Stimulated activated naive B cell treated with anti-CD40 and anti-IgM and Interleukin-4, amounts not matched to agents 10 μg/mL and 1 μg/mL and 100 μg/mL, for 72 hours (primary cell): Measurements from ENCODE around the gene ACTRT2.

ENCODE experiments used
- ATAC-seq, 2 donors: fragments of 150-1000 bp; cut with Tn5 transposase; replicated peaks; 2 replicates each; pipeline ENCODE4 v1.10.0; 2021; ENCODE audit warnings: moderate library complexity in 1 of 2
- DNase-seq: peaks from one replicate; pipeline ENCODE4 v3.0.0; 2021
- H3K27ac Mint-ChIP-seq: one replicate; pipeline ENCODE4 v1.8.0; 2022; ENCODE audit warnings: mild to moderate bottlenecking, mixed read lengths
- H3K27me3 Mint-ChIP-seq, 2 donors: one replicate each; pipeline ENCODE4 v1.8.0; 2022; ENCODE audit warnings: mixed read lengths in 2 of 2
- H3K36me3 Mint-ChIP-seq, 2 donors: one replicate each; pipeline ENCODE4 v1.8.0; 2022; ENCODE audit warnings: mixed read lengths in 2 of 2, mild to moderate bottlenecking in 1 of 2
- H3K4me1 Mint-ChIP-seq, 2 donors: one replicate each; pipeline ENCODE4 v1.8.0; 2022; ENCODE audit warnings: mixed read lengths in 2 of 2, mild to moderate bottlenecking in 1 of 2
- H3K4me3 Mint-ChIP-seq, 2 donors: one replicate each; pipeline ENCODE4 v1.8.0; 2022; ENCODE audit warnings: mild to moderate bottlenecking in 2 of 2, mixed read lengths in 2 of 2, moderate library complexity in 1 of 2
- H3K9me3 Mint-ChIP-seq, 2 donors: one replicate each; pipeline ENCODE4 v1.8.0; 2022; ENCODE audit warnings: mixed read lengths in 2 of 2, mild to moderate bottlenecking in 1 of 2

ACTRT2 gene

DNA sequence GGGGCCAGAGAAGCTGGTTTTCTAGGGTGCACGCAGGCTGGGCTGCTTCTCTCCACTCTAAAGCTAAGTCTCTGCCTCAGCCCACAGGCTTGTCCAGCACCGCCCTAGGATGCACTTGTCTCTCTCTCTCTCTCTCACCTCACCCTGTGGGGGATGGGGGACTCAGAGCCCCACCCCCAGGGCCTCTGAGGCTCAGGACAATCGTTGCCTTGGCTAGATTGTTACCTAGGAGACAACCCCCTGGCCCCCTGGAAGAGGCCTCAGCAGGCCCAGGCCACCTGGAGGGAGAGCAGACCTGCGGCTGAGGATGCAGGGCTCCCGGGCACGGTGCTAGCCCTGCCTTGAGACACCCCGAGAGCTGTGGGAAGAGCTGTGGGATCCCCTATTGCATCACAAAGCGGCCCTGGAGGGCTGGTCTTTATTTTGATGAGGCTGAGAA, at the start of gene ACTRT2:
Gene ACTRT2 (plus strand): TSS at position 235 of the 439 bp plus-strand sequence. CDS start 220 bp downstream, outside the sequence.
- no peaks in the 10 kb centered on the region for H3K4me1 Mint-ChIP-seq
- no peaks in the 10 kb centered on the region for H3K36me3 Mint-ChIP-seq

DNA sequence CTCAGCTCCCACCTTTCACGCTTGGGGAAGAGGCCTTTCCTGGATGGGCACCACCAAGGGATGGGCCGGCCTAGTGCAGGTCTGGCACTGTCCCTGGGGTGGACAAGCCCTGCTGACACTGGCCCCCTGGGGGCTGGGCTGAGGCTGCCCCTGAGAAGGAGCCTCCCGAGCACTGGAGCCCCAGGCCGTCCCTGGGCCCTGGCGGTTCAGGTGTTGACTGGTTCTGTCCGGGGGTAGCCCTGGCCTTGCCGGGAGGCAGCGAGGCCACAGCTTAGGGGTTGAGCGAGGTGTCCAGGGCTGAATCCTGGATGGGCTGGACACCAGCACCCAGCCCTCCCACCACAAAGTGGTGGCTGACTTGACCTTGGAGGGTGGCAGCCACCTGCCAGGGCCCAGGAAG, 49.7 kb upstream of the ACTRT2 start:
- Mint-ChIP-seq H3K9me3 (no peaks in the 10 kb centered on the region), H3K27me3 (peaks cover 12 to 32% of the 10 kb centered on the region in 2 donors), H3K27ac (no peak overlapping the region), H3K4me3 (no peak overlapping the region), H3K4me1 (peaks cover 3 to 13% of the 10 kb centered on the region in 2 donors), H3K36me3 (no peaks in the 10 kb centered on the region)
- ATAC-seq: no peak
- no peak for DNase-seq

More for the DNA sequence above, at the start of gene ACTRT2:
- Mint-ChIP-seq H3K27me3 (no peaks in the 10 kb centered on the region), H3K27ac (no peak within 1 kb of the TSS), H3K9me3 (no peaks in the 10 kb centered on the region), H3K4me3 (no peak within 1 kb of the TSS)
- DNase-seq: no peak
- ATAC-seq: no peak

- Mint-ChIP-seq H3K4me3 (no peak overlapping the region), H3K27me3 (peaks cover 12 to 32% of the 10 kb centered on the region in 2 donors)
Observed at GRCh38 chr1:2972011-2972878, 49.0 kb upstream of the ACTRT2 start.

GRCh38 chr1:2972879-2973575, 48.2 kb upstream of the ACTRT2 start:
- Mint-ChIP-seq H3K4me3 (no peak overlapping the region), H3K4me1 (peaks cover 3 to 13% of the 10 kb centered on the region in 2 donors), H3K27me3 (peaks cover 12 to 32% of the 10 kb centered on the region in 2 donors), H3K36me3 (no peaks in the 10 kb centered on the region), H3K9me3 (no peaks in the 10 kb centered on the region), H3K27ac (no peak overlapping the region)
- peak in 1 of 2 donors; percentile 10 for ATAC-seq
- DNase-seq: no peak

More at GRCh38 chr1:2972011-2972878, 49.0 kb upstream of the ACTRT2 start:
- H3K9me3 Mint-ChIP-seq: no peaks in the 10 kb centered on the region
- H3K27ac Mint-ChIP-seq: no peak overlapping the region
- no peak for ATAC-seq
- no peaks in the 10 kb centered on the region for H3K36me3 Mint-ChIP-seq
- H3K4me1 Mint-ChIP-seq: peaks cover 3 to 13% of the 10 kb centered on the region in 2 donors
- no peak for DNase-seq

GRCh38 chr1:2973601-2974593, 47.4 kb upstream of the ACTRT2 start:
- H3K27ac Mint-ChIP-seq: no peak overlapping the region
- peaks cover 3 to 13% of the 10 kb centered on the region in 2 donors for H3K4me1 Mint-ChIP-seq
- H3K36me3 Mint-ChIP-seq: no peaks in the 10 kb centered on the region
- no peak for DNase-seq
- H3K9me3 Mint-ChIP-seq: no peaks in the 10 kb centered on the region
- no peak overlapping the region for H3K4me3 Mint-ChIP-seq
- peak in 1 of 2 donors; percentile 12 for ATAC-seq
- peaks cover 10 to 27% of the 10 kb centered on the region in 2 donors for H3K27me3 Mint-ChIP-seq

DNA sequence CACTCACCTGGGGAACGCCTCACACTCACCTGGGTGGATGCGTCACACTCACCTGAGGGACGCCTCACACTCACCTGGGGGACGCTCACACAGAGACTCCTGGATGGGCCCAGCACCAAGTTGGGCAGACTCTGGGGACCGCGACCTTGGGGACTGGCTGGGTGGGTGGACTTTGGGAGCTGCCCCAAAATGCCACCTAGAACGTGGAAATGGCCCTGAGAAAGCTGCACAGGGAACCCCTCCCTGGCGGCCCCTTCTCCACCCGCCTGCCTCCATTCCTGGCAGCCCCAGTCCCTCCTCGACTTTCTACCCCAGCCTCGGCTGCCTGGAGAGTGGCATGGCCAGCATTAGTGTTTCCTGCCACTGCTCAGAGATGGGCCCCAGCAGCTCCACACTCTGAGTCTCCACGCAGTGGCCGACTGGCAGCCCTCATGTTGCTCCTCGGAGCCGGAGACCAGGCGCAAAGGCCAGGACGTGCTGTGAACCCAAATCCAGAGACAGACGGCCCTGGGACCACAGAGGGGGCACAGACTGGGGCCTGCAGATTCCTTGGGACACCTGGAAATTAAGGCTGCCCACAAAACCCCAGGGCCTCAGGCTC, 46.5 kb upstream of the ACTRT2 start:
- Mint-ChIP-seq H3K36me3 (no peaks in the 10 kb centered on the region), H3K27ac (no peak overlapping the region), H3K9me3 (no peaks in the 10 kb centered on the region), H3K4me3 (no peak overlapping the region), H3K4me1 (peaks cover 3 to 13% of the 10 kb centered on the region in 2 donors), H3K27me3 (peaks cover 6 to 18% of the 10 kb centered on the region in 2 donors)
- DNase-seq (no peak), ATAC-seq (no peak)

DNA sequence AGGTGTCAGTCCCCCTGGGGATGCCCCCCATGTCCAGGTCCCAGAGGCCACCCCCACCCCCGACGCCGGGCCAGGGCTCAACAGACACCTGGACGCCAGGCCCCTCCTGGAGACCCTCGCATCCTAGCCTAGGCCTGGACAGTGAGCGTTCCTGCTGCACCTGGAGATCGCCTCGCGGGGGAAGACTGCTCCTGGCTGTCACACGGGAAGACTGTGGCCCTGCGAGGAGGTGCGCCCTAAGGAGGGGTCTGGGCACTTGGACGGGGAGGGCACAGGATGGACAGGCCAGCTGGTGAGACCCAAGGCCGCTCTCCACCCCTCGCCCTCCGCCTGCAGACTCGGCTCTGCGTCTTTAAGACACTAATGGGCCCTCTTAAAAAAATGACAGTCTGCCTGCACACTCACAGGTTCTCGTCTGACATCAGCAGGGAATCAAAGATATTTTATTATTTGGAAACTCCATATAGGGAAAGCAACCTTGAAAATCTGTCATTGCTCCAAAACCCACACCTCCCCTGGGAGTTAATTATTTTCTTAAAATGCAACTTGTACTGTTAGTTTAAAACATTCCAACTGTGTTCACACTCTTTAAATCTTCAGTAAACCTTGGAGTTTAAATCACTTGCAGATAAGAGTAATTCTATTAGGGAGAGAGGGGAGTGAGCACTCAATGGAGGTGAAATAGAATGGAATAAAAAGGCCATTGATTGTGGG, 45.6 kb upstream of the ACTRT2 start:
- Mint-ChIP-seq H3K27ac (no peak overlapping the region), H3K36me3 (no peaks in the 10 kb centered on the region), H3K4me3 (no peak overlapping the region), H3K27me3 (peaks cover 6 to 14% of the 10 kb centered on the region in 2 donors), H3K9me3 (no peaks in the 10 kb centered on the region), H3K4me1 (peaks cover 3 to 13% of the 10 kb centered on the region in 2 donors)
- ATAC-seq (no peak), DNase-seq (no peak)

DNA sequence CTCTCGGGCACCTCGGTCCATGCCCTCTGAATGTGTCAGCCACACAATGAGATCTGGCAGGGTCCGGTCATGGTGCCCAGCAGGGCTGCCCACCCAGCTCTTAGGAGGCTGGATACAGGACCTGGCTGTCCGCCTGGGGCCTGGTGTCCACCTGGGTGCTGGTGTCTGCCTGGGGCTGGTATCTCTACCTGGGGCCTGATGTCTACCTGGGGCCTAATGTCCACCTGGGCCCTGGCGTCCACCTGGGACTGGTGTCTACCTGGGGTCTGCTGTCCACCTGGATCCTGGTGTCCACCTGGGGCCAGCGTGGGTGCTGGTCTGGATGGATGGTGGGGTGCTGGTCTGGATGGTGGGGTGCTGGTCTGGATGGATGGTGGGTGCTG, 45.1 kb upstream of the ACTRT2 start:
- Mint-ChIP-seq H3K9me3 (no peaks in the 10 kb centered on the region), H3K4me1 (peaks cover 3 to 13% of the 10 kb centered on the region in 2 donors), H3K4me3 (no peak overlapping the region), H3K36me3 (no peaks in the 10 kb centered on the region), H3K27me3 (peaks cover 6 to 14% of the 10 kb centered on the region in 2 donors), H3K27ac (no peak overlapping the region)
- ATAC-seq (no peak), DNase-seq (no peak)

GRCh38 chr1:2977886-2978611, 43.2 kb upstream of the ACTRT2 start:
- H3K27ac Mint-ChIP-seq: no peak overlapping the region
- no peaks in the 10 kb centered on the region for H3K9me3 Mint-ChIP-seq
- H3K27me3 Mint-ChIP-seq: peaks cover 2% of the 10 kb centered on the region in 2 donors
- no peak for ATAC-seq
- no peak for DNase-seq
- no peaks in the 10 kb centered on the region for H3K36me3 Mint-ChIP-seq
- H3K4me3 Mint-ChIP-seq: no peak overlapping the region
- H3K4me1 Mint-ChIP-seq: peaks cover 3 to 8% of the 10 kb centered on the region in 2 donors

GRCh38 chr1:2978691-2979190, 42.5 kb upstream of the ACTRT2 start:
- H3K27me3 Mint-ChIP-seq: no peaks in the 10 kb centered on the region
- ATAC-seq: no peak
- no peak for DNase-seq
- H3K9me3 Mint-ChIP-seq: no peaks in the 10 kb centered on the region
- H3K4me1 Mint-ChIP-seq: peaks cover 0 to 1% of the 10 kb centered on the region in 2 donors
- no peak overlapping the region for H3K27ac Mint-ChIP-seq
- no peak overlapping the region for H3K4me3 Mint-ChIP-seq
- no peaks in the 10 kb centered on the region for H3K36me3 Mint-ChIP-seq

- Mint-ChIP-seq H3K4me1 (no peaks in the 10 kb centered on the region), H3K27ac (no peak overlapping the region), H3K9me3 (no peaks in the 10 kb centered on the region), H3K27me3 (no peaks in the 10 kb centered on the region), H3K36me3 (no peaks in the 10 kb centered on the region), H3K4me3 (no peak overlapping the region)
- ATAC-seq (no peak), DNase-seq (no peak)
Observed at GRCh38 chr1:2979191-2980072, 41.8 kb upstream of the ACTRT2 start.
